Urinary bladder (tissue), 4 donors: Measurements from ENCODE around the gene CD320. TPM values are rescaled to one million over a fixed set of nuclear protein-coding genes. Genes with fewer than 3 reads are reported as not detected.

Source experiments
- DNase-seq: peaks from one replicate; pipeline ENCODE4 v3.0.0-alpha.2; 2015; ENCODE audit errors: extremely low spot score
- H3K27ac ChIP-seq: one replicate; pipeline ENCODE4 v1.5.1; 2013; ENCODE audit warnings: low read depth, mild to moderate bottlenecking, moderate library complexity
- H3K36me3 ChIP-seq: one replicate; pipeline ENCODE4 v1.6.1; 2013; ENCODE audit warnings: mild to moderate bottlenecking, moderate library complexity; ENCODE audit not compliant: insufficient read depth
- H3K4me1 ChIP-seq: one replicate; pipeline ENCODE4 v1.6.1; 2013; ENCODE audit warnings: mild to moderate bottlenecking, moderate library complexity; ENCODE audit not compliant: insufficient read depth
- H3K4me3 ChIP-seq: one replicate; pipeline ENCODE4 v1.5.1; 2013; ENCODE audit warnings: low read depth, low read length
- WGBS: extraction: QIAGEN DNeasy Blood & Tissue Kit; methylation state at CpG from one replicate; pipeline ENCODE4 v1.1.7; 2013; 5-methylcytosine and 5-hydroxymethylcytosine counted together
- polyA plus RNA-seq: library from polyadenylated mRNA; stranded (reverse); fragments of 200-250 nt; gene quantifications from one replicate; pipeline ENCODE4 v1.2.3, GENCODE V29; 2013
- total RNA-seq: library from RNA; depleted of rRNA; stranded (reverse); fragments of >200 nt; gene quantifications from one replicate; pipeline ENCODE4 v1.2.3, GENCODE V29; 2014
- donor health status: healthy with polysubstance abuse.
- donor health status: healthy.

CD320 gene
- total and polyA plus RNA-seq, 2 donors: 7.9 to 52.1 TPM

GRCh38 chr19:8337728-8338127 lies 29.6 kb upstream of the CD320 start:
- WGBS: 84% methylated on average over 7 of the region's 7 CpGs
- peaks cover 2% of the 10 kb centered on the region for H3K4me1 ChIP-seq
- DNase-seq: no peak
- H3K4me3 ChIP-seq: no peak overlapping the region
- no peak overlapping the region for H3K27ac ChIP-seq
- H3K36me3 ChIP-seq: no peaks in the 10 kb centered on the region

DNA sequence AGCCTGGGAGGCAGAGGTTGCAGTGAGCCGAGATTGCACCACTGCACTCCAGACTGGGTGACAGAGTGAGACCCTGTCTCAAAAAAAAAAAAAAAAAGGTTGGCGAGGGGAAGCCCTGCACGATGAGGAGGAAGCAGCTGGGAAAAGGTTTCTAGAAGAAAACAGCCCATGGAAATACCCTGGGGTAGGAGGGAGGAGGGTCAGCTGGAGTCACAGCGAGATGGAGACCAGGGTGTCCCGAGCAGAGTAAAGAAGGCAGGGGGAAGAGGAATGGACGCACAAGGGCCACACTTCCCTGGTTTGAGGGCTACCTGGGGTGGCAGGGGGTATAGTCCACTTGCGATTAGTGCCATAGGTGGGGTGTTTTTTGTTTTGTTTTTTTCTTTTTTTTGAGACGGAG lies 28.5 kb upstream of the CD320 start:
- 61% methylated on average over 8 of the region's 8 CpGs for WGBS
- H3K27ac ChIP-seq: no peak overlapping the region
- H3K4me1 ChIP-seq: peaks cover 2% of the 10 kb centered on the region
- no peak overlapping the region for H3K4me3 ChIP-seq
- H3K36me3 ChIP-seq: no peaks in the 10 kb centered on the region
- DNase-seq: no peak

GRCh38 chr19:8336072-8336569 lies 28.0 kb upstream of the CD320 start:
- WGBS: 32% methylated on average over 27 of the region's 27 CpGs
- H3K4me3 ChIP-seq: no peak overlapping the region
- peaks cover 2% of the 10 kb centered on the region for H3K4me1 ChIP-seq
- no peak for DNase-seq
- no peak overlapping the region for H3K27ac ChIP-seq
- H3K36me3 ChIP-seq: no peaks in the 10 kb centered on the region

GRCh38 chr19:8335343-8336071 lies 27.3 kb upstream of the CD320 start:
- H3K27ac ChIP-seq: no peak overlapping the region
- no peaks in the 10 kb centered on the region for H3K36me3 ChIP-seq
- peaks cover 2% of the 10 kb centered on the region for H3K4me1 ChIP-seq
- WGBS: 16% methylated on average over 79 of the region's 79 CpGs
- peak overlapping the region; percentile 38 for H3K4me3 ChIP-seq
- DNase-seq: no peak

DNA sequence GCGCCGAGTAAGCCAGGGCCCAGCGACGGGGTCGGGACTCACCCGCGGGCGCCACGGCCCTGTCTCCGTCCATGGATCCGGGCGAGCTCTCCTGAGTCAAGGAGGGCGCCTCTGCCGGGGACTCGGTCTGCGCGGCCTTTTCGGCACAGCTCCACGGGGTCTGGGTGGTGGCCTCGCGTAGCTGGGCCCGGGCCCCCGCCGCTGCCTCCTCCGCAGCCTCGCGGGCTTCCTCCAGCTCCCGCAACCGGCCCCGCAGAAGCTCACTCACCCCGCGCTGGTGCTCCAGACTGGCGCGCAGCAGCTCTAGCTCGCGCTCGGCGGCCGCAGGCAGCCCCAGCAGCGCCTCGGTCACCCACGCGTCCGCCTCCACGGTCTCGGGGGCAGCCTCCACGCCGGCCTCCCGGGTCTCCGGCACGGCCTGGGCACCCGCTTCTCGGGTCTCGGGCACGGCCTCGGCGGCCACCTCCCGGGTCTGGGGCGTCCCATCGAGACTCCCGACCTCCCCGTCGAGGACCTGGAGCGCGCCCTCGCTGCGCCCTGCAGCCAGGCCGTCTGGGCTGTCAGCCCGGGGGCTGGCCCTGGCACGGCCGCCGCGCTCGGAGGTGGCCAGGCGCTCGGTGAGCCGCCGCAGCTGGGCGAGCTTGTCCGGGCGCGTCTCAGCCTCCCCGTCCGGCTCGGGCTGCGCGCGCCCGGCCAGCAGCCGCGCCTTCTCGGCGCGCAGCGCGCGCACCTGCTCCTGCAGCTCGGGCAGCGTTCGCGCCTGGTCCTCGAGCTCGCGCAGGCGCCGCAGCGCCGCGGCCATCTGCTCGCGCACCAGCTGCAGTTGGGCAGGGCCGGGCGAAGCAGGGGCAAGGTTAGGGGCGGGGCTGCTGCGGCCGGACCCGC lies 26.5 kb upstream of the CD320 start:
- 10% methylated on average over 117 of the region's 117 CpGs for WGBS
- Histone ChIP-seq H3K4me3 (peak overlapping the region; percentile 38), H3K27ac (no peak overlapping the region), H3K36me3 (no peaks in the 10 kb centered on the region), H3K4me1 (peaks cover 2% of the 10 kb centered on the region)
- no peak for DNase-seq

GRCh38 chr19:8333767-8334457 lies 25.8 kb upstream of the CD320 start:
- 18% methylated on average over 48 of the region's 48 CpGs for WGBS
- Histone ChIP-seq H3K4me3 (no peak overlapping the region), H3K36me3 (no peaks in the 10 kb centered on the region), H3K27ac (no peak overlapping the region), H3K4me1 (peaks cover 2% of the 10 kb centered on the region)
- DNase-seq: no peak

GRCh38 chr19:8332976-8333766 lies 25.0 kb upstream of the CD320 start:
- Histone ChIP-seq H3K4me3 (no peak overlapping the region), H3K4me1 (peaks cover 2% of the 10 kb centered on the region), H3K27ac (no peak overlapping the region), H3K36me3 (no peaks in the 10 kb centered on the region)
- 15% methylated on average over 52 of the region's 52 CpGs for WGBS
- DNase-seq: no peak

DNA sequence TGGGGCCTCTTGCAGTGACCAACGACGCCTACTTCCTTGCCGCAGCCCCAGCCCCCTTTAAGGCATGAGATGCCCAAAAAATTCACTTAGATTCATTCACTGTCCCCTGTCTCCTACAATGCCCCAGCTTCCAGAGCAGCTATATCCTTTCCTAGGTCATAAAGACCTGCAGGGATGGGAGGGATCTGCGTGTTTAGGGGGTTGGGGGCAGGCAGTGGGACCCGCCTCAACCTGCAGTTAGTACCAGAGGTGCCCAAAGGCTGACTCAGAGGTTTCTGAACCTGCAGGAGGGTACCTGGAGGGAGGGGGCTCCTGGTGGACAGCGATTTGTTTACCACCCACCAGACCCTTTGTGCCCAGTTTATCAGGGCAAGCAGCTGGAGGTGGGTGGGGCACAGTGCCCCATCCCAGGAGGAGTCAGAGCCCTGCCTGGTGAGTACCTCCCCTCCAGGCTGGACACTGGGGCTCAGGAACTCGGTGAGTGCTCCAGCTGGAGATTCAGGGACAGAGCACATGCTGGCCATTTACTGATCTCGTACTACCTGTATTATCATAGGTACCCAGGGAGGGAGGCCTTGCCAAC lies 23.2 kb upstream of the CD320 start:
- no peak for DNase-seq
- 71% methylated on average over 8 of the region's 8 CpGs for WGBS
- H3K4me3 ChIP-seq: no peak overlapping the region
- H3K36me3 ChIP-seq: no peaks in the 10 kb centered on the region
- peaks cover 2% of the 10 kb centered on the region for H3K4me1 ChIP-seq
- no peak overlapping the region for H3K27ac ChIP-seq

GRCh38 chr19:8329996-8330395 lies 21.8 kb upstream of the CD320 start:
- 77% methylated on average over 3 of the region's 3 CpGs for WGBS
- Histone ChIP-seq H3K4me1 (peaks cover 2% of the 10 kb centered on the region), H3K36me3 (no peaks in the 10 kb centered on the region), H3K4me3 (no peak overlapping the region), H3K27ac (no peak overlapping the region)
- DNase-seq: no peak

- Histone ChIP-seq H3K4me1 (no peaks in the 10 kb centered on the region), H3K4me3 (no peak overlapping the region), H3K36me3 (no peaks in the 10 kb centered on the region), H3K27ac (no peak overlapping the region)
- DNase-seq: no peak
- 92% methylated on average over 3 of the region's 3 CpGs for WGBS
Observed at GRCh38 chr19:8325454-8325853, 17.3 kb upstream of the CD320 start.

- no peaks in the 10 kb centered on the region for H3K36me3 ChIP-seq
- DNase-seq: no peak
- WGBS: 71% methylated on average over 17 of the region's 17 CpGs
- no peaks in the 10 kb centered on the region for H3K4me1 ChIP-seq
- no peak overlapping the region for H3K27ac ChIP-seq
- no peak overlapping the region for H3K4me3 ChIP-seq
Observed at GRCh38 chr19:8324186-8325050, 16.3 kb upstream of the CD320 start.

- Histone ChIP-seq H3K27ac (no peak overlapping the region), H3K36me3 (no peaks in the 10 kb centered on the region), H3K4me1 (no peaks in the 10 kb centered on the region), H3K4me3 (no peak overlapping the region)
- 77% methylated on average over 1 of the region's 1 CpG for WGBS
- DNase-seq: no peak
Observed at GRCh38 chr19:8323781-8324185, 15.6 kb upstream of the CD320 start.
